Measurements from ENCODE around the gene SEC23IP.

SEC23IP gene

GRCh38 chr10:119947300-119947699 lies 54.8 kb downstream of the SEC23IP start:
- no peak for DNase-seq

DNA sequence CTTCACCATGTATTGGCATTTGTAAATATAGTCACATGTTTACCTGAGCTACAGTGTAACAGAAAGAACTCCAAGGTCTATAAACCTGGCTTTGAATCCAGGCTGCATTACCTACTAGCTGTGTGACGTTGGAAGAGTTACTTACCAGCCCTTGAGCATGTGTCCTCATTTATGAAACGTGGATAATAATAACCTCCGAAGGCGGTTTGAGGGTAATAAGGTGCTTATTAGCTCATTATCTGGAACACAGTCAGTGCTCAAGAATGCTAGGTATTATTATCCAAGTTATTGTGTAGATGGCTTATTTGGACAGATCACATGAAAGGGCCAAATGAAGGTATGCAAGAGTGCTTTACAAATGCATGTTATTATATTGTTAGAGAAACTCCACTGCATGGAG lies 64.9 kb downstream of the SEC23IP start:
- no peak for DNase-seq

- no peak for DNase-seq
These were observed 70.3 kb downstream of the SEC23IP start for GRCh38 chr10:119962837-119963236.

DNA sequence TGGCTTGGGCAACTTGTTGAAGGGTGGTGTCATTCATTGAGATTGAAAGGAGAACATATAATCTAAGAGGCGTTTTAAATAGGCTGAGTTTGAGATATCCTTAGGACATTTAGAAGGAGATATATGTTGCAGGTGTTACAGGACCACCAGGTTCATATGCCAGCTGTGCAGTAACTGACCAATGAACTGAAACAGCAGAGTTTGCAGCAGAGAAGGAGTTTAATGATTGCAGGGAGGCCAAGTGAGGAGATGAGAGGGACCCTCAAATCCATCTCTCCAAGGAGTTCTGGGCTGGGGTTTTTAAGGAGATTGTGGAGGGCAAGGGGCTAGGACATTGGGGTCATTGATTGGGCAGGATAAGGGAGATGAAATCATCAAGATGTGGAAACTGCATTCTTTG lies 74.5 kb downstream of the SEC23IP start:
- DNase-seq, result no peak

DNA sequence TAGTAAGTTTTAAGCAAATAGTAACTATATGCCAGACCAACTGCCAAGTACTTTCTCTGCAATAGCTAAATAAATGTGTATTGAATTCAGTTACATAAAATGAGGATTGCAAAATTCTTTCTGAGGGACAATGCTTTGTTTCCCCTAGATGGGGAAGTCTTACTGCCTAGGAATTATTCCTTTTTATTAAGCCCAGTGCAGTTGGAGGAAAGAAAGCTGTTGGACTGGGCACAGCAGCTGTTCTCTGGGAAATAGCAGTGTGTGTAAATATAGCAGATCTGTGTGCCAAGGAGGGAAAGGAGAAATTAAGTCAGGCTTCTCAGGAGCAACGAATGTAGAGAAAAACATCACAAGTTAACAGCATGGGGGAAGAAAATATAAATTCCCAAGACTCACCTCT lies 77.1 kb downstream of the SEC23IP start:
- DNase-seq, result no peak

GRCh38 chr10:119970107-119970506 lies 77.6 kb downstream of the SEC23IP start:
- no peak for DNase-seq

DNA sequence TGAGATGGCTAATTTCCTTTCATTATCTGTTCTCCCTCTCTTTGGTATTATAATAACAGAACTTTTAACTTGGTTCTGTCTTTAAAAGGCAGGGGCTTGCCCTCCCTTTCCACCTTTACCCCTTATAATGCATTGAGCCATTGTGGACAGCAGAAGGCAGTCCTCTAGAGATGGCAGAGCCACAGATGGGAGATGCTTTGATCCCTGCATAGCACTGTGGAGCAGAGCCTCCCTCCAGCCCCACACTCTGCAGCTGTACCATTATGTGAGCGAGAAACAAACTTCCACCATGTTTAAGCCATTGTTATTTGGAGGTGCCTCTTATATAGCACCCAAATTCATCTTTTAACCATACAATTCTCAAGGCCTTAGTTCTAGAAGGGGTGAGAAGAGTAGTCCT lies 78.4 kb downstream of the SEC23IP start:
- no peak for DNase-seq

DNA sequence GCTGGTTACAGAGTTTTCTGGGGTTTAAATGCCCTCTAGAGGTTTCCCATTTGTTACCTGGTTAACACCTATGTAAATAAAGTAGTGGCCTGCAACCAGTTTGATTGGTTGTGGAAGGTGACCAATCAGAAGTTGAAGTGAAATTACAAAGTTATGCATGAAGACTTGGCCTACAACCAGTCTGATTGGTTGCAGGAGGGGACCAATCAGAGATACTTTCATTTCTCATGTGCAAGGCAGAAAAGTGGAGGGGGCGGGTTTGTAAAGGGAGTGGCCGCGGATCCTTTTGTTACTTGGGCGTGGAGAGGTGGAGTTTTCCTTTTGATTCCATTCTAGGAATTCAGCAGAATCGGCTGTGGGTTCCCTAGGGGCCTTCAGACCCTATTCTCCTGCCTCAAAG lies 80.8 kb downstream of the SEC23IP start:
- DNase-seq, result peak; percentile 50

GRCh38 chr10:119976421-119976820 lies 83.9 kb downstream of the SEC23IP start:
- no peak for DNase-seq

GRCh38 chr10:119980956-119981750 lies 88.6 kb downstream of the SEC23IP start:
- no peak for DNase-seq

- no peak for DNase-seq
These were observed 89.3 kb downstream of the SEC23IP start for GRCh38 chr10:119981826-119982225.

DNA sequence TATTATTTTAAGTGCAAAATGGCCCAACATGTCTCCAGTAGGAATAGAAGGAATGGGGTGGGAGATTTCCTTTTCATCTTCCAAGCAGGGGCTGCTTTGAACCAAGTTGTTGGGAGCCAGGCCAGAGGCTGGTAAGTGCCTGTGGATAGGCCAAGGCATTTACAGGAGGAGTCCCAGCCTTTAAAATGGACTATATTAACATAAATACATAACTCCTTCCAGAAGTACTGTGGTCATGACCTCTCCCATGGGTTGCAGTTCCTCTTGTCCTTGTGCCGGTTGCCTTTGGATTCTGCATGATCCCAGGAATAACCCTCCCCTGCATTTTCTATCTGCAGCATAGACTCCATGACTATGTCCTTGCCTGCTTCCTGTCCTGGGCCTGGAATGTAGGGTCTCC lies 95.8 kb downstream of the SEC23IP start:
- no peak for DNase-seq

DNA sequence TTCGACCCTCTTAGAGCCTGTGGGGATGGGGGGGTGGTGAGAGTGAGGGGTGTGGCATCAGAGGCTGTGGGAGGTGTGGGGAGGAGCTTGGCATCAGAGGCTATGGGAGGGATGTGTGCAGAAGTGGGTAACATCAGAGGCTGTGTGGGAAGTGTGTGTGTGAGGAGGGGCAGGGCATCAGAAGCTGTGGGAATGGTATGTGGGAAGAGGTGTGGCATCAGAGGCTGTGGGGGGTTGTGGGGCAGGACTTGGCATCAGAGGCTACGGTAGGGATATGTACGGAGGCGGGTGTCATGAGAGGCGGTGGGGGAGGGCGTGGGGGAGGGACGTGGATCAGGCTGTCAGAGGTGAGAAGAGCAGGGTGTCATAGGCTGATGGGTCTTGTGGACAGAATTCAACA lies 97.4 kb downstream of the SEC23IP start:
- DNase-seq, result no peak

GRCh38 chr10:119991066-119991465 lies 98.5 kb downstream of the SEC23IP start:
- DNase-seq, result no peak

GRCh38 chr10:119991816-119992215 lies 99.3 kb downstream of the SEC23IP start:
- DNase-seq, result no peak

Data from NCI-H226 (cell line).